GM21528 (cell line): ENCODE results near the gene ARHGAP15.

ENCODE experiments used
- ATAC-seq: cut with Tn5 transposase; IDR thresholded peaks from one replicate; pipeline ENCODE4 v1.9.1; 2021; ENCODE audit warnings: mild to moderate bottlenecking, moderate library complexity; ENCODE audit not compliant: unreplicated experiment, low FRiP score

The ARHGAP15 gene

GRCh38 chr2:143218621-143219020, 89.4 kb downstream of the ARHGAP15 start:
- no peak for ATAC-seq

DNA sequence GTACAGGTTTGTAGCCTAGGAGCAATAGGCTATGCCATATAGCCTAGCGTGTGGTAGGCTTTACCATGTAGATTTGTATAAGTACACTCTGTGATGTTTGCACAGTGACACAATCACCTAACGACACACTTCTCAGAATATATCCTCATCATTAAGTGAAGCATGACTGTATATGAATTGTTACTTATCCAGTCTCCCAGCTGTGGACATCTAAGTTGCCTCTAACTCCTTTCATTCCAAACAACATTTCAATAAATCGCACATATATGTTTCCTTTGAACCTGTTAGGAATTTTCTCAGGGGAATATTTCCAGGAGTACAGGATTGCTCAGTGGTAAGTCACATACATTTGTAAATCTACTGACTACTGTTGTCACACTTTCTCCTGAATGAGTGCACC, 90.0 kb downstream of the ARHGAP15 start:
- no peak for ATAC-seq

DNA sequence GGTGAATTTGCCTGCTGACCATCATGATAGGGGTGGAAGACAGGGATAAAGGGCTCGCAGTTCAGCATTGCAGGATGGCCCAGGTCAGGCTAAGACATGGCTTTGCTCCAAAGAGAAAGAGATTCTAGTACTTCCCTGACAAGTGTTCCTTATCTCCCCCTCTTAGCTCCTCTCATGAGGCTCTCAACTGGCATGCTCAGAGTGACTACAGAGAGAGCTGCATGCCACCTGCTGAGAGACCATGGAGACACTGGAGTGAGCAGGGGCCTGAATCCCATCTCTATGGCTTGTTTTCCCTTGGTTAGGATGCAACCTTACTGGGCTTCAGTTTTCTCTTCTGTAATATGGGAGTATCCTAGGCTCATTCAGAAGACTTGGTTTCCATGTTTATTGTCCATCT, 94.3 kb downstream of the ARHGAP15 start:
- no peak for ATAC-seq

DNA sequence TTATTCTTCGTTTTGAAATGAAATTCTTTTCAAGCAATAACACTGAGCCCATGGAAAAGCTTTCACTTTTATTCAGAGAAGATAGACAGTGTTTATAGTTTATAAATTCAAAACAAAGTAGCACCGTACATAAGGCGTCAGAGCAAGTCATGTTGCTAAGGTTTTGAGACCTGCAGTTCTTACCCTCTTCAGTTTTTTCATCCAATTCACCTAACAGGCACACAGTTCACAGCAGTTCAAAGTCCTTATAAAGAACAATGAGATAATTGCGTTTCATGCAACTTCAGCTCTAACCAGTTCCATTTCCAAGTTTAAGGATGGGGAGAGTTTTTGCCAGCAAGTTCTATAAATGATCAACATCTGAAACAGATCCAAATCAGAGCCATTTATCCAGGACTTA, 96.7 kb downstream of the ARHGAP15 start:
- ATAC-seq, result no peak

DNA sequence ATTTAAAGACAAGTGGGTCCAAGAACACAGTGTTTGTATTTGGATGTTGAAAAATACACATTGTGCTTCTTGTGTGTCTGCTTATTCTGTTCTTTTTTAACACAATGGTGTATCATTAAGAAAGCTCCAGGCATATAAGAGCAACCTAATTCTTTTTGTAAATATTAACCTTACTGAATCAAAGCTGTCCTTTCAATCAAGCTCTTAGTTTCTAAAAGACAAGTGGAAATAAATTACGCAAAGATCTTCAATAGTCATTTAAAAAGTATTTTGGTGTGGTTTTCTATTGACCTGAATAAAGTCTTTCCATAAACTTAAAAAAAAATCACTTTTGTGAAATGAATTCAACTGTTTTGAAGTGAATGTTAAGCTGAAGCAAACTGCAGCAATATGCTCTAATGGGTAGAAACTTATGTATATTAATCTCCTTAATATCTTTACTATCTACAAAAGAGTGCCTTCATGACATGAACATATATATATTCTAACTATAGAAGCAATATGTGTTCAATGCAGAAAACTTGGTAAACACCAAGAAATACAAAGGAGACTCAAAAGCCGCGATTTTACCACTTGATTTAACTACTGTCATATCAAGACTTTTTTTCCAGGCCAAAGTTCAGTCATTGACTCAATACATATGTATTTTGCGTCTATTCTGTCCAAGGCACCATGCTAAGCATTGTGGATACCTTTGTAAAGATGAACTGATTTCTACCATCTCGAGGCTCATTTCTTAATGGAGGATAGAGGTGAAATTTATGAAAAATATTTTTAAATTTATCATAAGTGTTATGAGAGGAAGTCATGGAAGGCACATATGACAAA, 97.7 kb downstream of the ARHGAP15 start:
- ATAC-seq, result no peak

GRCh38 chr2:143229411-143229810, 100.2 kb downstream of the ARHGAP15 start:
- no peak for ATAC-seq

DNA sequence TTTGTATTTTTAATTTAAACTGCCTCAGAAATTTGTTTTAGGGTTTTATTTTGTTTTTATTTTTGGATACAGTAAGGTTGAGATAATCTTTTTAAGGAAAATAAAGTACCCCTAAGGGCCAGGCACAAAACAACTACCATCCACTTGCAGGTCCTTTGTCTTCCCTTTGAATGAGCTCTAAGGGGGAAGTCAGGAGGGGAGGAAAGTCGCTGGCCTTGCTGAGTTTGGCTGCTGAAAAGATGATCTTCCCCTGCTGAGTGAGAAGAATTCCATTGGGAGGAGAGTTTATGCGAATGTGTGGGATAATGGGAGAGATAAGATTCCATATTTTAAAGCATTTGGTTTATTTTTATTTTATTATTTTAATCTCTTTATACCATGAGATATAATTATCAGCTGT, 100.7 kb downstream of the ARHGAP15 start:
- no peak for ATAC-seq

GRCh38 chr2:143230506-143231253, 101.5 kb downstream of the ARHGAP15 start:
- no peak for ATAC-seq

DNA sequence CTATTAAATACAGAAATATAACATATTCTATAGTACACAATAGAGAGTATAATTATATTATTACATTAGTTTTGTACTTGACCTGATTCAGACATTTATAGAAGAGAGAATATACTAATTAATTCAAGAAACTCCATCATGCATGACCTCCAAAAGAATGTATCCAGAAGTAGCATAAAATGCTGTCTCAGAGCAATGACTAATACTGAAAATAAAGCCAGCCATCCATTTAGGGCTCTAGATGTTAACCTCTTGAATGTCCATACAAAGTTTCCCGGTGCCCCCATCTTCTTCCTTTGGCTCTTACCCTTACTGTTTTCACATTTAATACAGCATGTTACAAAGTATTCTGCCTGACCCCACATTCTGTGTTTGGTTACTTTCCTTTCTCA, 102.0 kb downstream of the ARHGAP15 start:
- ATAC-seq, result no peak

GRCh38 chr2:143237146-143237777, 108.0 kb downstream of the ARHGAP15 start:
- no peak for ATAC-seq

DNA sequence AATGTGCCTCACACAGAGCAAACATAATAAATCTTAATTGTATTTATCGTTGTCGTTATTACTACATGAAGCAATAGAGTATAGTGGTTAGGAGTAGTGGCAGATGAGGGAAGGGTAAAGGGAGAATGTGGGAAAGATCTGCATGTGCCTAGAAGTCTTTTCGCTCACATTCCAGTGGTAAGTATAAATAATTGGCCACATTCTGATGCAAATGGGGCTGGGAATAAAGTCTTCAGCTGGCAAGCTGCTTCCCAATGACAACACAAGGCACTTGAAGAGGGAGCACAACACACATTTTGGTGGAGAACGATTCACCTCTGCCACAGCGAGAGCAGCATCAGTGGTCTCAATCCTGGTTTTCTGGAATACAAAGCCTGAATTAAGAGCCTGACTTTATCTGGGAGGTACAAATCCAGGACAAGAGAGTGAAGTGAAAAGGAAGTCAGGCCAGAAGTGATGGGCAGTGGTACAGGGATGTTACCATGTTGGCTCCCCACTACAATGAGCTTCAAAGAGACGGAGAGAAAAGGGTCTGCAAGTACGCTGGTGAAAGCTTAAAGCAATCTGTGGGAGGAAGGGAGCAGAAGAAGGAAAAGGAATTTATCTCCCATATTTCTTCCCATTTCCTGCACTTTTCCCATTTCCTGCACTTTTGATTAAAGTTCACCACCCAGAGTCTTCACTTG, 112.3 kb downstream of the ARHGAP15 start:
- no peak for ATAC-seq

GRCh38 chr2:143246246-143246645, 117.0 kb downstream of the ARHGAP15 start:
- no peak for ATAC-seq

DNA sequence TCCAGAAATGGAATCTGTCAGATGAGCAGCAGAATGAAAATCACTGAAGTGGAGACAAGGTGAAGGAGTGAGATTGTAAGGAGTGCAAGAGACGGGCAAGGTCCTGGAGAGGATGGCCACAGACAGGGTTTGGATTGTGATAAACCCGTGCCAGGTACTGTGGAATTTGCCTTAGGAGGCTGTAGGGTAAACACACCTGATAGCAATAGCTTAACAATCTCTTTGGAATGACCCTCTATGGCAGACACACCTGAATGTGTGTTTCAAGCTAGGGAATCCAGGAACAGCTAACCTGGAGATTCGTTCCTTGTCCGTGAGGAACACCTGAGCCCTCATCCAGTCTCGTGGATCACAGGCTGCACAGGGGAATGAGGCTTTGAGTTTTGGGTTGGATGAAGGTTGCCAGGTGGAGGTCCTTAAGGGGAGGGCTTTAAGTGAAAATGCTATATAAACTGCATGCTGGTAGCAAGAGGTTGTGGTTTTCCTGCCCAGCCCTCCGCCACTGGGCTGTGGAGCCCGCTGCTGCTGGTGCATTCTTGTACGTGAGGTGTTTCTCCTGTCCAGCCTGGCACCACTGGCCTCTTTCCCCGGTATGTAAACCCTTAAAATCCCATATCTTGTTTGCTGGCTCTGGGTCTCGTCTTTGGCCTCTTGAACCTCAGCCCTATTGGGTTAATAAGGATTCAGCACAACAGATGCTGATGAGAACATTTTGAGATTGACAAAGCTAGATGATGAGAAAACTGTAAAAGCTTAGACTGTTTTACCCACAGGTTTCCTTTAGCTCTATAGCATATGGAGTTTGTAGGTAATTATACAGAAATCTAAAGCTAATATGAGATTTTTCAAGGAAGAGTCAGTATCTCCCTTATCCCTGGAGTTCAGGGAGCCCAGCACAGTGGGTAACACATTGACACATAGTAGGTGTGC, 117.9 kb downstream of the ARHGAP15 start:
- ATAC-seq, result no peak

GRCh38 chr2:143248631-143249030, 119.4 kb downstream of the ARHGAP15 start:
- ATAC-seq, result no peak

DNA sequence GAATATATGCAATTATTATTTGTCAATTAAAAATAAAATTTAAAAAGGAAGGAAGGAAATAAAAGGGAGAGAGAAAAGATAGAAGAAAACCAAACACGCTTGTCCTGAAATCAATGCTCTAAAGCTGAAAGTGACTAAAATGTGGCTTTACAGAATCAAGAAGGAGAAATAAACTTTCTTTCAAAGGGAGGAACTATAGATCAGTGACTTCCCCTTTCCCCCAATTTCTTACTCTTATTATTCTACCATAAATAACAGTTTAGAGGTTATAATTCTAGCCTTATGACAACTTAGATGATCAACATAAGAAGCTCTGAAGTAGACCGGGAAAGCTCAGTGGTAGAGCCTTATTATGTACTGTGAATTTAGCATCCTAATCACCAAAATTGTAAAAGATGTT, 122.5 kb downstream of the ARHGAP15 start:
- no peak for ATAC-seq

- ATAC-seq, result no peak
These were observed 123.1 kb downstream of the ARHGAP15 start for GRCh38 chr2:143252138-143252907.

GRCh38 chr2:143254110-143254509, 124.9 kb downstream of the ARHGAP15 start:
- no peak for ATAC-seq

DNA sequence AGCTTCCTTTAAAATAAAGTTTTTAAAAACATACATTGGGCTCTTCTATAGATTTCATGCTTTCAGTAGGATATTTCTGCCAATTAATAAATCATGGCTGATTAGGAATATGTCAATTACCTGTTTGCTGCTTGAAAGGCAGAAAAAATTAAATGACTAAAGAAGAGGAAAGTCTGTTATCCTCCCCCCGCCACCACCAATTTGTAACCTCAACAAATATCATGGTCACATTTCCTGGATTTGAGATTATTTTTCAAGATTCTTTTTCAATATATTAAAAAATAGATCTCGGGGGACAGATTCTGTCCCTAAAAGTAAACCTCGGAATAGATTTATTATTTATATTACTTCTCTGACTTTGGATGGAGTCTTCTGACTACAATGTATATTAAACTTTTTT, 125.9 kb downstream of the ARHGAP15 start:
- no peak for ATAC-seq

DNA sequence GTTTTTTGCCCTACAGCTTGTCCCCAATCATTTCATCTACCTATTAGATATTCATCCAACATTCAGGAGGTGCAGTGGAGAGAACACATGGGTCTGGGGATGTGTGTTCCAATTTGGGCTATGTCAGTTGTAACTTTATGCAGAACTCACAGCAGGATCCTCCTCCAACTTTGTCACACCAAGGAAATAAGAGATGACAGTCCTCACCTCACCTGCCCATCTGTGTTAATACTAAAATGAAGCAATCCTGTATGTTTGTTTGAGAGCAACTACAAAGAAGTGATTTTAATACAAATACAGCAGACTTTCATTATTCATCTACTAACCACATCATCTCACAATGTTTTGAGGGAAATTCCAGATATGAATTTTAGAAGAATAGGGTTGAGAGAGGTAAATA, 126.7 kb downstream of the ARHGAP15 start:
- ATAC-seq, result no peak
